NK-92 (cell line): Measurements from ENCODE around the gene M1AP.

ENCODE experiments used
- DNase-seq: peaks from one replicate; lab custom pipeline; 2025; ENCODE audit not compliant: unreplicated experiment; lab: John Stamatoyannopoulos, UW

Gene M1AP, protein sequence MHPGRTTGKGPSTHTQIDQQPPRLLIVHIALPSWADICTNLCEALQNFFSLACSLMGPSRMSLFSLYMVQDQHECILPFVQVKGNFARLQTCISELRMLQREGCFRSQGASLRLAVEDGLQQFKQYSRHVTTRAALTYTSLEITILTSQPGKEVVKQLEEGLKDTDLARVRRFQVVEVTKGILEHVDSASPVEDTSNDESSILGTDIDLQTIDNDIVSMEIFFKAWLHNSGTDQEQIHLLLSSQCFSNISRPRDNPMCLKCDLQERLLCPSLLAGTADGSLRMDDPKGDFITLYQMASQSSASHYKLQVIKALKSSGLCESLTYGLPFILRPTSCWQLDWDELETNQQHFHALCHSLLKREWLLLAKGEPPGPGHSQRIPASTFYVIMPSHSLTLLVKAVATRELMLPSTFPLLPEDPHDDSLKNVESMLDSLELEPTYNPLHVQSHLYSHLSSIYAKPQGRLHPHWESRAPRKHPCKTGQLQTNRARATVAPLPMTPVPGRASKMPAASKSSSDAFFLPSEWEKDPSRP

GRCh38 chr2:74648009-74648443 lies at the start of gene M1AP:
TSS of gene M1AP (minus strand) at chr2:74648330. CDS start at chr2:74640275, 8,055 bp downstream.
- no peak for DNase-seq

DNA sequence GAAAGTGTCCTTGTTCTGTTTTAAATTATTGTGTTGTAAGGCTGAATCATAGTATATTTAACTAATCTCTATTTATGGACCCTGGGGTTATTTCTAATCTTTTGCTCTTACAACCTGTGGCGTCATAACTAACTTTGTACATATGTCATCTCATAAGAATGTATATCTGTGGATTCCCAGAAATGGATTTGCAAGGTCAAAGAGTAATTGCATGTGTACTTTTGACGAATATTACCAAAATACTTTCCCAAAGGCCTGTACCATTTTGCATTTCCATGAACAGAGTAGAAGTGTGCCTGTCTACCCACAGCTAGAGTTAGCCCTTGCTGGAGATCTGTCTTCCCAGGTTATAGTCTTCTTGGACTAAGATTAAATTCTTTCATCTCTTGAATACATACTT lies 48.7 kb upstream of the M1AP start:
- no peak for DNase-seq

DNA sequence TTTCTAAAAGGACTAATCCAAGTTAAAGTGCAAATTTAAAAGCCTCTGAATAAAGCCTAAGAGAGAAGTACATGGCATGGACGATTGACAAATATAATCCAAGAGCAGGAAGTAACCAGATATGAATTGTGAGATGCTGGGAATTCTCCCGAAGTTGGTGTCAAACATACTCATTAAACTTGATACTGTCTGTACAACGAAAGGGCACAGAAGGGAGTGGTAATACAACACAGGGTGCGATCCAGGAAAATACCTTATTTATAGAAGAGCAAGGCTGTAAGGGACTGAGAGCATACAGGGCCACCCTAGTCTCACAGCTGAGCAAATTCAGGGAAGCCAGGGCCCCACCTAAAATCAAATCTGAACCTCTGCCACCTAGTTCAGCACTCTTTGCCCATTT lies 47.5 kb upstream of the M1AP start:
- DNase-seq, result no peak

- no peak for DNase-seq
Observed at GRCh38 chr2:74694281-74694680, 46.2 kb upstream of the M1AP start.

GRCh38 chr2:74693668-74694067 lies 45.5 kb upstream of the M1AP start:
- no peak for DNase-seq

DNA sequence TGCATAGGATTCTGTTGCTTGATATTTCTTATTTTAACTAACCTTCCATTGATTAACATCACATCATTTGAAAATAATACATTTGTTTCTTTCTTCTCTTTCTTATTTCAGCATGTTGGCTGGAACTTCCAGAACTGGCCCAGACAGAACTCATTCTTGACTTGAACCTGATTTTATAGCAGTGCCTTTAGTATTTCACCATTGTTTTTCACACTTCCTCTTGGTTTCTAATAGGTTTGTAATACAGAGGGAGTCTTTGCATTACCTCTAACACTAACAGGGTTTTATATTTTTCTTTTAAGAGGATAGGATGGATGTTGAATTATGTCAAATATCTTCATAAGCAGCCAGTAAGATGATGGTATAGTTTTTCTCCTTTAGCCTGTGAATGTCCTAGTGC lies 45.1 kb upstream of the M1AP start:
- no peak for DNase-seq

GRCh38 chr2:74691929-74692328 lies 43.8 kb upstream of the M1AP start:
- no peak for DNase-seq

- DNase-seq, result no peak
Observed at GRCh38 chr2:74690571-74690970, 42.4 kb upstream of the M1AP start.

DNA sequence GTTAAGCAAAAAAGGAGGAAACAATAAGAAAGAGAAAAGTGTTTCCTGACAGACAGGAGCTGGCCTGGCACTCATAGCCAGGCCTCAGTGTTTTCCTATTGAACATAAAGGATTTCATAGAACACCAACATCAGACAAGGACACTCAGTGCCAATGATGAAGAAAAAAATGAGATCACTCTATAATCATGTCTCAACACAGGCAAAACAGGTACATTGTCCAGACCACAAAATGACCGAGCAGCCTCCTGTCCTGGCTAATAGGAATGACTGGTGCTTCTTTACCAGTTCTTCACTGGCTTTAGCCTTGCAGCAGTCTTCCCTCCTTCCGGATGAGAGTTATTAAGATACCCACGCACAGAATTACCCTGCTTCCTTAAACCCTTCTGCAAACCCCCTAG lies 41.5 kb upstream of the M1AP start:
- no peak for DNase-seq

DNA sequence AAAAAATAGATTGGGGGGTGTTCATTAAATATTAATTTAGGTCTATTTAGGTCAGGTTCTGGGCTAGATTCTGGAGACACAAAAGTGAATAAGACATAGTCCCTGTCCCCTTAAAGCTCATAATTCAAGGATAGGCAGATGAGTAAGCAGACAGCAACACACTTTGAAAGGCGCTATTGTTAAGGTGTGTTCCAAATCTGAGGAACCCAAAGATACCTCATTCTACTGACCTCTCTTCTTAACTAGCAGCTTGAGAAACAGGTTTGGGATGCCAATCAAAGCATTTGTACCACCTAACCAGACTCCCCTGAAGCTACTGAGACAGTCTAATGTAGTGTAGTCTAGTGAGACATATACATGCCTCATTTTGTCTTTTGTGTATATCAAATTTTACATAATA lies 40.8 kb upstream of the M1AP start:
- no peak for DNase-seq

- DNase-seq, result no peak
Observed at GRCh38 chr2:74685408-74685807, 37.3 kb upstream of the M1AP start.

- DNase-seq, result no peak
Observed at GRCh38 chr2:74682501-74682900, 34.4 kb upstream of the M1AP start.

DNA sequence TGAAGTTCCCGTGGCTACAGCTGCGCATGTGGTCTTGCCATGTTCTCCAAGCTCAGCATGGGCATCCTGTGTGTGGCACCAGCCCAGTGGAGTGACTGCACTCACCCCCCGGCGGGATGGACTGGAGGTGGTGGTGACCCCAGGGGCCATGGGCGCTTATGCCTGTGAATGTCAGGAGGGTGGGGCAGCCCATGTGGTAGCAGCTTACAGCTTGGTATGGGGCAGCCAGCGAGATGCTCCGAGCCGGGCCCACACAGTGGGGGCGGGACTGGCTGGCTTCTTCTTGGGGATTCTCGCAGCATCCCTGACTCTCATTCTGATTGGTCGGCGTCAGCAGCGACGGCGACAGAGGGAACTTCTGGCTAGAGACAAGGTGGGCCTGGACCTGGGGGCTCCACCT lies 31.5 kb upstream of the M1AP start:
- no peak for DNase-seq

- no peak for DNase-seq
Observed at GRCh38 chr2:74676331-74676730, 28.2 kb upstream of the M1AP start.

GRCh38 chr2:74675090-74675489 lies 27.0 kb upstream of the M1AP start:
- no peak for DNase-seq

- DNase-seq, result no peak
Observed at GRCh38 chr2:74673826-74674528, 25.8 kb upstream of the M1AP start.

DNA sequence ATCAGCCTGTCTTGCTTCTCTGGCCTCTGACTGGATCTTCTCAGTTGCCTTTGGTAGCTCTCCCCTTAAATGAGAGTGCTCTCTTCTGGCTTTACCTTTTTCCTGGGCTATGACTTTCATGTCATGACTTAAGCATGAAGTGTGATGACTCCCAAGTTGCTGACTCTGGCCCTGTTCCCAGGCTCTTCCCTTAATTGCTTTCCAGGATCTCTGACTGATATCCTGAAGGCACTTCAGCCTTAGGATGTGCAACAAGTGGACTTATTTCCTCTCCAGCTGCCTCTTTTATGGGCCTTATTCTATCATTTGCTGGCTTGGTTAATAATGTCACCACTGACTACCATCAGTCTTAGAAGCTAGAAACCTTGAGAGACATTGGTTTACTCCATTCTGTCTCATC lies 23.3 kb upstream of the M1AP start:
- no peak for DNase-seq

- DNase-seq, result no peak
Observed at GRCh38 chr2:74670263-74670662, 22.1 kb upstream of the M1AP start.

DNA sequence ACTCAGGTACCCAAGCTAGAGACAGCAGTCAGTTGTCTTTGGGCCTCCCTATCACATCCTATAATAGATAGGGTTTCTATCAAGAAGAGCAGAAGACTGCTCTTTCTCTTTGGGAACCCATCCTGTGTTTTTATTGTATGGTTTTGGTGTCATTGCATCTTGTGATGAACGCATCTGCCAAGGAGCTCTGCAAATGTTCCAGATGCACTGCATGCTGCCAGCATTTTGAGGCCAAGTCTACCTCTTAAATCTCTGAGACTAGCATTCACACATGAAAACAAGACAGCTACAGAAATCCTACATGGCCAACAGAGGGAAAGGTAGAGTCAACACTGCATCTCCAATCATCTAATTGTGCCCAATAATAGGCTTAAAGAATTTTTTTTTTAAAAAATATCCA lies 20.0 kb upstream of the M1AP start:
- DNase-seq, result no peak

GRCh38 chr2:74659462-74659861 lies 11.3 kb upstream of the M1AP start:
- DNase-seq, result no peak

GRCh38 chr2:74658516-74658915 lies 10.4 kb upstream of the M1AP start:
- no peak for DNase-seq

DNA sequence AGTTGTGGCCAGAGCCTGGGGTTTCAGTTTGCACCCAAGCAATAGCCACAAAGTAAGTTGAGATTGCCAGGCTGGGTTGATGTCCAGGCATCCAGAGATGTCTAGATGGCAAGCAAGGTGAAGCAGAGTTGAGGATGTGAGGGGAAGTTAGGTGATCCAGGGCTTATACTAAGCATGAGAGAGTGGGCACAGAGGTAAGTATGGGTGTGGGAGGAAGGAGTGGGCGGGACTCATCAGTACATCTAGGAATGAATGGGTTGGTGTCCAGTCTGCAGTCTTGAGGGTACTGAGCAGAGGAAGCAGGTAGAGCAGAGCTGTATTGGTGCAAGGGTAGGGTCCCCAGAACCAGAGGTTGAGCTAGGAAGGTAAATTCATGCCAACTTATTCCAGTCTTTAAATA lies 7.4 kb upstream of the M1AP start:
- no peak for DNase-seq
